Measurements from ENCODE around the gene TBRG4.

- TF ChIP-seq CTCF (IDR thresholded peaks at IDR 0.05; ENCODE audit: low read depth, low read length, poor library complexity, severe bottlenecking) (no peak), EZH2phosphoT487 (IDR thresholded peaks at IDR 0.05; ENCODE audit: borderline replicate concordance, low read length) (no peak)
Measured at GRCh38 chr7:45074528-45075354, 36.8 kb downstream of the TBRG4 start.
